IMR-90 (cell line): ENCODE measurements around the gene MAP7D1. TPM values are rescaled to one million over a fixed set of nuclear protein-coding genes. Genes with fewer than 3 reads are reported as not detected.

ENCODE experiments used
- ATAC-seq: fragments of 200-7000 bp; cut with Tn5 transposase; 2 replicates; pipeline ENCODE4 v1.9.1; 2020; ENCODE audit warnings: low read depth, mild to moderate bottlenecking, moderate library complexity
- BruUV-seq: library from RNA; stranded (reverse); fragments of 400-500 nt; replicated peaks from 2 replicates; lab custom pipeline; 2021; lab: Mats Ljungman, UMichigan
- CTCF ChIA-PET: fragments of 300-600 bp; formaldehyde crosslinking; extraction: SDS; loops from one replicate; lab custom pipeline; 2021; ENCODE audit warnings: antibody characterized with exemption; lab: Yijun Ruan, JAX
- POLR2A ChIA-PET: fragments of 300-600 bp; sonication (Branson Sonifier 250); formaldehyde crosslinking; loops from one replicate; lab custom pipeline; 2022; ENCODE audit warnings: antibody characterized with exemption; ENCODE audit not compliant: unreplicated experiment; lab: Charles Lee
- DNase-seq: peaks from one replicate; pipeline ENCODE4 v3.0.0; 2013
- H2AFZ ChIP-seq: replicated peaks from 2 replicates; pipeline ENCODE3; 2013; ENCODE audit warnings: low read length, mild to moderate bottlenecking; ENCODE audit not compliant: poor library complexity
- H2AK5ac ChIP-seq: 2 replicates; pipeline ENCODE4 v1.6.1; 2013; ENCODE audit warnings: low read depth, low read length, inconsistent platforms
- H2AK9ac ChIP-seq: replicated peaks from 2 replicates; pipeline ENCODE3; 2013; ENCODE audit warnings: mild to moderate bottlenecking, low read depth, low read length, moderate library complexity; ENCODE audit not compliant: poor library complexity
- H2BK120ac ChIP-seq: 2 replicates; pipeline ENCODE4 v1.6.1; 2013; ENCODE audit warnings: low read depth, low read length, inconsistent platforms
- H2BK15ac ChIP-seq: 3 replicates; pipeline ENCODE4 v1.6.1; 2013; ENCODE audit warnings: low read depth, low read length, inconsistent platforms
- H2BK20ac ChIP-seq: 2 replicates; pipeline ENCODE4 v1.6.1; 2013; ENCODE audit warnings: low read depth, mild to moderate bottlenecking, inconsistent platforms, low read length, moderate library complexity
- H2BK5ac ChIP-seq: 2 replicates; pipeline ENCODE4 v1.6.1; 2013; ENCODE audit warnings: mild to moderate bottlenecking, low read depth, low read length, inconsistent platforms; ENCODE audit not compliant: poor library complexity, severe bottlenecking
- H3K14ac ChIP-seq: replicated peaks from 2 replicates; pipeline ENCODE4 v1.6.1; 2013; ENCODE audit warnings: low read depth, low read length, inconsistent platforms
- H3K18ac ChIP-seq: 2 replicates; pipeline ENCODE4 v1.6.1; 2013; ENCODE audit warnings: low read depth, low read length, control low read depth
- H3K23ac ChIP-seq: 2 replicates; pipeline ENCODE4 v1.6.1; 2013; ENCODE audit warnings: low read depth, low read length, inconsistent platforms
- H3K27ac ChIP-seq: 2 replicates; pipeline ENCODE4 v1.5.1; 2013; ENCODE audit warnings: mild to moderate bottlenecking, control low read depth, low read length; ENCODE audit not compliant: insufficient read depth
- H3K27me3 ChIP-seq: 2 replicates; pipeline ENCODE4 v1.6.1; 2013; ENCODE audit warnings: low read length; ENCODE audit not compliant: control insufficient read depth, insufficient read depth
- H3K36me3 ChIP-seq: 2 replicates; pipeline ENCODE4 v1.6.1; 2013; ENCODE audit warnings: low read length, mixed read lengths; ENCODE audit not compliant: control insufficient read depth, insufficient read depth
- H3K4ac ChIP-seq: 2 replicates; pipeline ENCODE4 v1.6.1; 2013; ENCODE audit warnings: low read depth, low read length, inconsistent platforms
- H3K4me1 ChIP-seq: 2 replicates; pipeline ENCODE4 v1.6.1; 2013; ENCODE audit warnings: low read length, mixed read lengths; ENCODE audit not compliant: control insufficient read depth, insufficient read depth
- H3K4me2 ChIP-seq: 2 replicates; pipeline ENCODE4 v1.6.1; 2013; ENCODE audit warnings: low read depth, mild to moderate bottlenecking, control low read depth, low read length, moderate library complexity
- H3K4me3 ChIP-seq: 2 replicates; pipeline ENCODE4 v1.5.1; 2013; ENCODE audit warnings: low read depth, mild to moderate bottlenecking, control low read depth, low read length, moderate library complexity; ENCODE audit not compliant: insufficient read depth
- H3K56ac ChIP-seq: 2 replicates; pipeline ENCODE4 v1.6.1; 2013; ENCODE audit warnings: low read length, inconsistent platforms; ENCODE audit not compliant: insufficient read depth; ENCODE audit errors: extremely low read depth
- H3K79me1 ChIP-seq, 2 experiments: 2 replicates each; pipeline ENCODE4 v1.6.1; 2013; ENCODE audit warnings: low read length in 2 of 2, inconsistent platforms in 1 of 2, low read depth in 1 of 2
- H3K9ac ChIP-seq: 2 replicates; pipeline ENCODE4 v1.6.1; 2013; ENCODE audit warnings: low read depth, low read length, control low read depth
- H3K9me1 ChIP-seq: 2 replicates; pipeline ENCODE4 v1.6.1; 2013; ENCODE audit warnings: low read length, inconsistent platforms; ENCODE audit not compliant: insufficient read depth
- H3K9me3 ChIP-seq: 2 replicates; pipeline ENCODE4 v1.6.1; 2013; ENCODE audit warnings: low read length; ENCODE audit not compliant: control insufficient read depth, insufficient read depth
- H4K20me1 ChIP-seq: 2 replicates; pipeline ENCODE4 v1.6.1; 2013; ENCODE audit warnings: low read length, inconsistent platforms; ENCODE audit not compliant: insufficient read depth
- H4K5ac ChIP-seq: 2 replicates; pipeline ENCODE4 v1.6.1; 2013; ENCODE audit warnings: mild to moderate bottlenecking, low read depth, low read length, control low read depth
- H4K8ac ChIP-seq, 2 experiments: 2 replicates each; pipeline ENCODE4 v1.6.1; 2013; ENCODE audit warnings: low read depth in 2 of 2, low read length in 2 of 2, control low read depth in 1 of 2, inconsistent platforms in 1 of 2
- H4K91ac ChIP-seq: 2 replicates; pipeline ENCODE4 v1.6.1; 2013; ENCODE audit warnings: low read depth, low read length, inconsistent platforms; ENCODE audit not compliant: insufficient read depth
- BHLHE40 ChIP-seq: fragments of 150-350 bp; IDR thresholded peaks from 2 replicates; pipeline ENCODE4 v1.6.1; 2016; ENCODE audit warnings: mild to moderate bottlenecking, low read depth, low read length
- CEBPB ChIP-seq: IDR thresholded peaks from 2 replicates; pipeline ENCODE4 v1.6.1; 2012; ENCODE audit warnings: low read depth, low read length, improper control_type of control experiment
- CHD1 ChIP-seq: IDR thresholded peaks from 2 replicates; pipeline ENCODE4 v1.6.1; 2012; ENCODE audit warnings: low read depth, low read length, improper control_type of control experiment
- CTCF ChIP-seq: conservative IDR thresholded peaks from 2 replicates; pipeline ENCODE4 v1.5.1; 2012; ENCODE audit warnings: mild to moderate bottlenecking, low read depth, low read length, improper control_type of control experiment
- FOS ChIP-seq: fragments of 150-350 bp; IDR thresholded peaks from 2 replicates; pipeline ENCODE4 v1.6.1; 2016; ENCODE audit warnings: low read depth, low read length
- MAFK ChIP-seq: IDR thresholded peaks from 2 replicates; pipeline ENCODE4 v1.6.1; 2012; ENCODE audit warnings: low read depth, low read length, improper control_type of control experiment
- MAZ ChIP-seq: IDR thresholded peaks from 2 replicates; pipeline ENCODE4 v1.6.1; 2012; ENCODE audit warnings: low read depth, mild to moderate bottlenecking, low read length, improper control_type of control experiment, moderate library complexity, borderline replicate concordance
- MXI1 ChIP-seq: IDR thresholded peaks from 2 replicates; pipeline ENCODE4 v1.6.1; 2012; ENCODE audit warnings: low read depth, mild to moderate bottlenecking, low read length, moderate library complexity, borderline replicate concordance
- NFE2L2 ChIP-seq: fragments of 150-350 bp; IDR thresholded peaks from 2 replicates; pipeline ENCODE4 v1.6.1; 2016; ENCODE audit warnings: low read depth, mild to moderate bottlenecking, low read length
- POLR2A ChIP-seq: IDR thresholded peaks from 2 replicates; pipeline ENCODE4 v1.6.1; 2012; ENCODE audit warnings: mild to moderate bottlenecking, low read depth, low read length
- RAD21 ChIP-seq: IDR thresholded peaks from 2 replicates; pipeline ENCODE4 v1.6.1; 2012; ENCODE audit warnings: low read length, improper control_type of control experiment
- RCOR1 ChIP-seq: IDR thresholded peaks from 2 replicates; pipeline ENCODE4 v1.6.1; 2012; ENCODE audit warnings: mild to moderate bottlenecking, low read length, improper control_type of control experiment; ENCODE audit not compliant: insufficient replicate concordance
- RFX5 ChIP-seq: IDR thresholded peaks from 2 replicates; pipeline ENCODE4 v1.8.0; 2012; ENCODE audit warnings: low read depth, mild to moderate bottlenecking, low read length, moderate library complexity
- SMC3 ChIP-seq: fragments of 150-350 bp; IDR thresholded peaks from 2 replicates; pipeline ENCODE4 v1.6.1; 2016; ENCODE audit warnings: low read depth, mild to moderate bottlenecking, antibody characterized with exemption, low read length, moderate library complexity
- USF2 ChIP-seq: fragments of 150-350 bp; IDR thresholded peaks from 2 replicates; pipeline ENCODE4 v1.6.1; 2017; ENCODE audit warnings: mild to moderate bottlenecking, antibody characterized with exemption, low read length, low read depth
- WGBS, 2 experiments: methylation state at CpG; one replicate each; pipeline versions ENCODE4 v1.1.5 to v1.1.7; 2013; ENCODE audit warnings: missing lambda C conversion rate in 2 of 2; ENCODE audit not compliant: insufficient read length in 1 of 2; ENCODE audit errors: extremely low coverage in 2 of 2; 5-methylcytosine and 5-hydroxymethylcytosine counted together
- dilution Hi-C: fragments of 300-500 bp; cut with HindIII; formaldehyde crosslinking; loops from one replicate; pipeline ENCODE4 v1.14.3; 2018; ENCODE audit warnings: low sequenced_read_pairs; ENCODE audit not compliant: unreplicated experiment
- in situ Hi-C: fragments of 300-500 bp; cut with MboI; formaldehyde crosslinking; loops from 3 replicates; pipeline ENCODE4 v1.14.3; 2019; ENCODE audit warnings: low sequenced_read_pairs, inconsistent platforms, mixed read lengths
- intact Hi-C: fragments of 100-400 bp; cut with micrococcal nuclease; formaldehyde crosslinking; loops from 2 replicates; pipeline ENCODE4 v1.10.0; 2022
- polyA plus RNA-seq, 3 experiments: library from polyadenylated mRNA; depleted of rRNA; stranded (reverse); fragments of >200 nt; gene quantifications; 2 replicates each; pipeline ENCODE4 v1.2.3, GENCODE V29; 2012; ENCODE audit warnings: low replicate concordance in 1 of 3
- total RNA-seq: library from RNA; depleted of rRNA; stranded (reverse); fragments of >200 nt; gene quantifications from 2 replicates; pipeline ENCODE4 v1.2.3, GENCODE V29; 2012

Gene MAP7D1
- total and polyA plus RNA-seq, 2 of the 4 experiments (the other 2 are of a cell fraction): 32.3 to 81.9 TPM

DNA sequence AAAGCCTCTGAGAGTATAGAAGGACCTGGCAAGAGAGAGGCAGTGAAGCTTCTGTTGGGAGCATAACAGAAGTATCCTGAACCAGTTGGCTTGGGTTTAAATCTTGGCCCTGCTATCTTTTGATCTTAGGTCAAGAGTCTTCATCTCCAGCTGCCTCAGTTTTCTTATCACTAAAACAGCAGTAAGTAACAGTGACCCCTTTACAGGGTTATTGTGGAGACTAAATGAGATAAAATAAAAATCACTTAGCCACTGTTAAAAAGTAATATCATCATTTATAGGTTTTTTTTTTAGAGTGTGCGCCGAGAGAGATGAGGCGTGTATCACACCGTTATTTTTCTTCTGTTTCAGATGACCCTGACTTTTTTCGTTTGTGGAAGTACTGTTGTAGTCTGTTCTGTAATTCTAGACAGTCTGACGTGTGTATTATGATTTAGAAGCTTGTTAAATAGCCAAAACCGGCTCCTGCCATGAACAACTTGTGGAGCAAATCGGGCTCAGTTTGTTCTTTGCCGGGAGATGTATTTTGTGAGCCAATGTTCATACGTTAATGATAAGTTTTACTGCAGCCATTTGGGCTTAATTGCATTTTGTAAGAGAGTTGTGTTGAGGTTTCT lies 69.4 kb downstream of the MAP7D1 start:
- Histone ChIP-seq H3K4ac (peak overlapping the region; percentile 42), H2AFZ (no peak overlapping the region), H2AK5ac (peak overlapping the region; percentile 36; the same call in 1 of the 2 replicates), H3K56ac (peak overlapping the region; percentile 63; the same call in 1 of the 2 replicates), H3K9ac (peak overlapping the region; percentile 83), H3K27ac (peak overlapping the region; percentile 83), H3K27me3 (no peaks in the 10 kb centered on the region), H4K20me1 (peaks cover 60% of the 10 kb centered on the region), H3K36me3 (peaks cover 3% of the 10 kb centered on the region), H4K91ac (no peak overlapping the region), H3K4me3 (peak overlapping the region; percentile 72), H4K5ac (peak overlapping the region; percentile 5; the same call in 1 of the 2 replicates), H3K79me1 (peaks cover 0 to 15% of the 10 kb centered on the region in 2 experiments; a peak in 1 of 4 replicates), H2BK5ac (peak overlapping the region; percentile 83), H3K4me2 (peak overlapping the region; percentile 98), H3K14ac (peak overlapping the region; percentile 54), H2BK20ac (no peak overlapping the region), H2AK9ac (peak overlapping the region; percentile 95), H3K23ac (peak overlapping the region; percentile 66), H3K18ac (no peak overlapping the region), H2BK15ac (no peak overlapping the region), H3K9me3 (no peaks in the 10 kb centered on the region), H4K8ac (peak overlapping the region in 1 of 2 experiments; percentile 38; a peak in 1 of 4 replicates), H2BK120ac (no peak overlapping the region), H3K9me1 (peaks cover 8% of the 10 kb centered on the region; the same call in 1 of the 2 replicates), H3K4me1 (peaks cover 3% of the 10 kb centered on the region)
- in situ Hi-C loops (no loop called here), intact Hi-C loops (loop anchor here (2.0 kb wide), 2 partner anchors 59 to 77 kb away; partner anchors contain the start of gene TRAPPC3), dilution Hi-C loops (no loop called here)
- CTCF ChIA-PET: interaction anchor here (0.6 to 1.9 kb wide), 7 partner anchors 10 to 64 kb away, joined by 3 to 5 read pairs (median 3); no protein-coding TSS in a partner anchor
- TSS peak; percentile 43 for BruUV-seq
- WGBS, 2 experiments: 20% methylated on average over 1 of the region's 10 CpGs; no CpG with 5 or more reads in 1 of the 2 experiments
- POLR2A ChIA-PET: interaction anchor here (0.5 to 0.7 kb wide), 2 partner anchors 41 to 73 kb away, joined by 3 to 7 read pairs; no protein-coding TSS in a partner anchor
- ATAC-seq: no peak
- DNase-seq: peak; percentile 18
- TF ChIP-seq BHLHE40: no peak
- no peak for TF ChIP-seq CTCF
- no peak for TF ChIP-seq MAZ
- no peak for TF ChIP-seq MXI1
- no peak for TF ChIP-seq USF2
- TF ChIP-seq RFX5: no peak
- TF ChIP-seq FOS: no peak
- no peak for TF ChIP-seq SMC3
- TF ChIP-seq RCOR1: no peak
- TF ChIP-seq CHD1: no peak
- TF ChIP-seq POLR2A: no peak
- TF ChIP-seq RAD21: no peak
- no peak for TF ChIP-seq MAFK
- no peak for TF ChIP-seq CEBPB
- no peak for TF ChIP-seq NFE2L2
